ENCODE results near the gene MEMO1.
A peak's percentile ranks its signal among the peaks of the same experiment; 100 is the strongest.
"Not testable (repeated sequence)": the region's sequence is repeated elsewhere in the genome, so short reads cannot be mapped to it uniquely, and the experiment has no call there.

The MEMO1 gene

DNA sequence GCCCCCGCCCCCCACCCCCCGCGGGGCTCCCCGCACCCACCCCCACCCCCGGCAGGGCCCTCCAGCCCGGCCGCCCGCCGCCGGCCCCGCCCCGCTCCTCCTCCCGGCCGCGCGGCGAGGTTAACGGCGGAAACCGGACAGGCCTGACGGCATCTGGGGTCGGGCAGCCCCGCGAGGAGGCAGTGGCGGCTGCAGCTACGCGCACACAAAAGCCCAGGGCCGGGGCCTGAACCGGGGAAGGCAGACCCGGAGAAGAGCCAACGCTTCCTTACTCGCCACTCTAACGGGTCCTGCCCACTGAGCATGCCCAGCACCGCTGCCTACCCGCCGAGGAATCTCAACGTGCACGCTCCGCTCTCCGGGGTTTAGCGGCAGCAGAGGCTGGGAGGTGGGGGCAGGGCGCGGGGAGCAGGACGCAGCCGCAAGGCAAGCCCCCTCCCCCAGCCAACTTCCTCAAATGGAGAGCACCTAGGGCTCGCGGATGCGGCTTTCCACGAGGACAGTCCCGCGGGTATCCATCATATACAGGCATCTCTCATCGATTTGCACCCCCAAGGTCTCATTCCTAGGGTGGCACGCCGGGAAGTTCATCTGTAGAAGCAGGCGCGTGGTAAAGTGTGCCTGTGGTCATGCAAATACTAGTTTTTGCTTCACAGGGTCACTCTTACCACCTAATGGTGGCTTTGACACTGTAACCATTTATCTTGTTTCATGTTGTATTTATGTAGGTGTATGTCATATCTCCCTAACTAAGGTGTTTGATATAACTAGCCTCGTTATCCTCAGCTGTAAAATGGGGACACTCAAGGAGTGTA is at the start of gene MEMO1:
Gene MEMO1 (minus strand): TSS at position 339 of the 815 bp plus-strand sequence. CDS start 761 bp downstream, outside the sequence.
- DNase-seq (ENCODE audit: low spot score) = peak; percentile 96

DNA sequence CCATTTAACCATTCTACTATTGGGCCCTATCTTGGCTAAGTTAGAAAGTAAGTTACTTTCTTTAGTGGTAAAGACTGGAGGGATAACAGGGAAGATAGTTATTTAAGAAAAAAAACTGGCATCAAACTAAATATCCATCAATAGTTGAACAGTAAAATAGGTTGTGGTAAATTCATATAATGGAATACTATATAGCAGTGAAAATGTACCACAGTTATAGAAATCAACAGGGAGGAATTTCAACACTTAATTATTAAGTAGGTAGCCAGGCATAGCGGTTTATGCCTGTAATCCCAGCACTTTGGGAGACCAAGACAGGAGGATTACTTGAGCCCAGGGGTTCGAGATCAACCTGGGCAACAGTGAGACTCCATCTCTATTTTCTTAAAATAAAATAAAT is 49.5 kb upstream of the MEMO1 start:
- DNase-seq (ENCODE audit: low spot score) = no peak

- DNase-seq (ENCODE audit: low spot score) = peak; percentile 5
Observed at GRCh38 chr2:32058130-32058529, 47.3 kb upstream of the MEMO1 start.

DNA sequence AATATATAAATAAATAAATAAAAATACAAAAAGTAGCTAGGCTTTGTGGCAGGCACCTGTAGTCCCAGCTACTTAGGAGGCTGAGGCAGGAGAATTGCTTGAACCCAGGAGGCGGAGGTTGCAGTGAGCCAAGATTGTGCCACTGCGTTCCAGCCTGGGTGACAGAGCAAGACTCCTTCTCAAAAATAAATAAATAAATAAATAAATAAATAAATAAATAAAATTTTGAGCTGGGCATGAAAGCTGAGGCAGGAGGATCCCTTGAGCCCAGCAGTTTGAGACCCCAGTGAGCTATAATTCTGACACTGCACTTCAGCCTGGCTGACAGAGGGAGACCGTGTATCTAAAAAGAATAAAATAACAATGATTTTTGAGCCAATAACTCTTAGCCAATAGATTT is 43.8 kb upstream of the MEMO1 start:
- DNase-seq (ENCODE audit: low spot score) = not testable (repeated sequence)

DNA sequence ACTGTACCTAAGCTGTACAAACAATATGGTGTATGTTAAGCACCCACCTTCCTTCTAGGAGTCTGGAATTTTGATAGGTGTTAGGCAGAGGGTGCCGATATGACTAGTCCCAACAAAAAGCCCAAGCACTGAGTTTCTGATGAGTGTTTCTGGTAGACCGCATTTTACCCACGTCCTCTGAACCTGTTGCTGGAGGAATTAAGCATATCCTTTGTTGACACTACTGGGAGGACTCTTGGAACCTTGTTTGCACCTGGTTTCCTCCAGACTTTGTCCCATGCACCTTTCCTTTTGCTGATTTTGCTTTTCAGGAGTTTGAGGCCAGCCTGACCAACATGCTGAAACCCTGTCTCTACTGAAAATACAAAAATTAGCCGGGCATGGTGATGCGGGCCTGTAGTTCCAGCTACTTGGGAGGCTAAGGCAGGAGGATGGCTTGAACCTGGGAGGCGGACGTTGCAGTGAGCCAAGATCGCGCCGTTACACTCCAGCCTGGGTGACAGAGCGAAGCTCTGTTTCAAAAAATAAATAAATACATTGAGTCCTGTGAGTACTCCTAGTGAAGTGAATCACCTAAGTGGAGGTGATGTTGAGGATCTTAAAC is 41.1 kb upstream of the MEMO1 start:
- DNase-seq (ENCODE audit: low spot score) = no peak

DNA sequence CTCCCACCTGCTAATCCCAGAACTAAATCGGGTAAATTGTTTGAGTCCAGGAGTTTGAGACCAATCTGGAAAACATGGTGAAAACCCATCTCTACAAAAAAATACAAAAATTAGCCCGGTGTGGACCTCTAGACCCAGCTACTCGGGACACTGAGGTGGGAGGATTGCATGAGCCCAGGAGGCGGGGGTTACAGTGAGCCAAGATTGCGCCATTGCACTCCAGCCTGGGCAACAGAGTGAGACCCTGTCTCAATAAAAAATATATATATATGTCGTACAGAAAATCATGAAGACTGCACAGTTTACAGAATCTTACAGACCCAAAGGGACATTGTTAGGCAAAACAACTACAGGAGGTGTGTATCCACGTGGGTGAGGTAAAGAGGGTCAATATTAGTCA is 32.8 kb upstream of the MEMO1 start:
- no peak for DNase-seq (ENCODE audit: low spot score)

GRCh38 chr2:32039447-32040219 is 28.8 kb upstream of the MEMO1 start, which contains the start of gene DPY30:
DPY30 (minus strand) TSS chr2:32039805; CDS start chr2:32039456, 349 bp downstream.
- DNase-seq (ENCODE audit: low spot score) = peak; percentile 96

GRCh38 chr2:32034198-32034887 is 23.5 kb upstream of the MEMO1 start:
- not testable (repeated sequence) for DNase-seq (ENCODE audit: low spot score)

GRCh38 chr2:32018789-32019482 is 8.1 kb upstream of the MEMO1 start:
- DNase-seq (ENCODE audit: low spot score) = not testable (repeated sequence)

GRCh38 chr2:32012872-32013271 is 2.1 kb upstream of the MEMO1 start:
- no peak for DNase-seq (ENCODE audit: low spot score)

DNA sequence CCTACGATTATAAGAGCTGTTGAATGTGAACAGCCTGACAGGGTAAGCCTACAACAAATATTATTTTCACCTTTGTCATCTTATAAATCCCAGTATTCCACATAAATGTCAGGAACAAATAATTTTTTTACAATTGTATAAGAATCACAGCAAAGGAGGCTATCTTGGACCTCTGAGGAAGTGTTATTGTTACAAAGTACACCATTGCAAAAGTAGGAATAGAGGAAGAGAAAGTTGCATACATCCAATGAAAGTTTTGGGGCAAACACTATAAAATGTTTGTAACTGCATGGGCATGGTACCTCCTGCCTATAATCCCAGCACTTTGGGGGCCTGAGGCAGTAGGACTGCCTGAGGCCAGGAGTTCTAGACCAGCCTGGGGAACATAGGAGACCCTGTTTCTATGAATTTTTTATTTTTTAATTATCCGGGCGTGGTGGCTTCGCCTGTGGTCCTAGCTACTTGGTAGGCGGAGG is 715 bp upstream of the MEMO1 start:
- DNase-seq (ENCODE audit: low spot score) = no peak

GRCh38 chr2:32010280-32010669 is 533 bp downstream of the MEMO1 start:
- DNase-seq (ENCODE audit: low spot score) = peak; percentile 34

DNA sequence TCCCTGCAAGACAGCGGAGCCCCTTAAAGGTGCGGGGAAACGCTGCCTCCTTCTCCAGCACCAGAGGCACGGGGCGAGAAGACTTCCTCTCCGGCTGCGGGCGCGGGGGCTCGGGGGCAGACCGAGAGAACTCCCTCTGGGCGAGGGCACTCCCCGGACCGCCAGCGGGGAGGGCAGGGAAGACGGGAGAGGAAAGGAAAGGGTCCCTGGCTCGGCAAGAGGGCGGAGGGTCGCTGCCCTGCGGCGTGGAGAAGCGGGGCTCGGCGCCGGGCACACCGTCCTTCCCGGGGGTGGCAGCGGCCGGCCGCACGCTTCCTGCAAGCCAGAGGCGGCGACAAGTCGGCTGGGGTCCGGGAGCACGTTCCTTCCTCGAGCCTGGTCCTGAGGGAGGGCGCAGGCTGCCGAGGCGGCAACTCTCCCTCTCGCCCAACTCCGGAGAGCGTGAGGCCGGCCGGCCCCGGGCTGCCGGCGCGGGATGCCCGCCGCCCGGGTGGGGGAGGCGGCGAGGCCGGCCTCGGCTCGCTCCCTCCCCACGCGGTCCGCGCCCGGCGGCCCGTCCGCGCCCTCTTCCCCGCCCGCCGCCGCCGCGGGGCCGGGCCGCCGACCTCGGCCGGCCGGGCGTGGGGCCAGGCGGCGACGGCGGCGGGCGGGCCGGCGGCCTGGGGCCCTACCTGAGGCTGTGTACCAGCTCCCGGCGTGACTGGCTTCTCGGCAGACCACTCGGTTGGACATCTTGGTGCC is 1.1 kb downstream of the MEMO1 start:
- peak; percentile 85 for DNase-seq (ENCODE audit: low spot score)

DNA sequence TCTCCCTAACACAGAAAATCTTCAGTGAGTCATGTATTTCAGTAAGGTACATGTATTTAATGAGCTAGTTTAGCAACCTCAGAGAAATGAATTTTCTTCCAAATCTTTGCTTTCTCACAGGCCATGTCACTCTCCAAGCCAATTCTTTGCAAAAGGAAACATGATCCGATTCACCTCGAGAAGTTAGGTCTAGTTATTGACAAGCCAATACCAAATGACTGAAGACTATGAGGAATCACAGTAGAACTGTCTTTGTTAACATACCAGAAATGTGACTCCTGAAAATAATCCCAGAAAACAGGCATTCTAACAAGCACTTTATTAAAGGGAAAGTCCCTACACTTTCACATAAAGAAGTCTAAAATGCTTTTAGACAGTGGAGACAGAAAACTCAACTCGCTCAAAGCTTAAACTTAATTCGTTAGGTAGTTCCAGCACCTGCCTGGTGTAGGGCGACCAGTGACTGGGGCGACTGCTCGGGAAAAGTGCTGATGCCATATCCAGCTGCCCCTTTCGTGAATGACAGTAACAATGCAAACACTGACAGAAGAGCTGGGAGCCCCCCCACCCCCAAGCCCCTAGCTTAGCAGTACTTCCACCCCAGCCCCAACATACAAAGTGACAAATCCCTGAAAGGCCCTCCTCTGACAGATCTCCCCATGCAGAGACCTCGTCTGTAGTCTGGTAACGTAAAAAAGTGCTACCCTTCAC is 1.8 kb downstream of the MEMO1 start:
- peak; percentile 36 for DNase-seq (ENCODE audit: low spot score)

GRCh38 chr2:32007121-32007391 is 3.8 kb downstream of the MEMO1 start:
- DNase-seq (ENCODE audit: low spot score) = no peak

GRCh38 chr2:32005371-32005976 is 5.3 kb downstream of the MEMO1 start:
- no peak for DNase-seq (ENCODE audit: low spot score)

GRCh38 chr2:32003791-32004190 is 7.0 kb downstream of the MEMO1 start:
- DNase-seq (ENCODE audit: low spot score) = no peak

DNA sequence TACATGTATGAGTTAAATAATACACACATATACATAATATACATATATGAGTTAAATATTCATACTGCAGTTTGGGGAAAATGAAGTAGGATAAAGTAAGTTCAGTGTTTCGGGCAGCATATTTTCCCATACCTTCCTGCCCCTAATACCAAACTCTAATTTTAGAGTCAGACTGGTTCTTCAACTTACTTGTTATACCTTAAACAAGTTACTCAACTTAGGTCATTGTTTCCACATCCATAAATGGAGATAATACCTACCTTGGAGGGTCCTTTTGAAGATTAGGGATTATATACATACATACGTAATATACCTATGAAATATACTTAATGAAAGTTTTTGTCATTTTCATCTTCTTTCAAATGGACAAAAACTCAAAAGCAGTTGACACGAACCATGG is 8.4 kb downstream of the MEMO1 start:
- no peak for DNase-seq (ENCODE audit: low spot score)

GRCh38 chr2:31999438-31999837 is 11.4 kb downstream of the MEMO1 start:
- no peak for DNase-seq (ENCODE audit: low spot score)

All from GM03348 (cell line).